GM12878 (cell line): ENCODE measurements around the gene REV3L. TPM values are rescaled to one million over a fixed set of nuclear protein-coding genes. Genes with fewer than 3 reads are reported as not detected.

Experiments
- ATAC-seq: fragments of 200-7000 bp; cut with Tn5 transposase; 3 replicates; pipeline ENCODE4 v1.9.1; 2020; ENCODE audit warnings: mild to moderate bottlenecking, moderate library complexity
- BruUV-seq: library from RNA; stranded (reverse); fragments of 400-500 nt; replicated peaks from 2 replicates; lab custom pipeline; 2021; lab: Mats Ljungman, UMichigan
- CTCF ChIA-PET: fragments of 300-600 bp; sonication (Branson Sonifier 250); formaldehyde crosslinking; extraction: SDS; loops from one replicate; lab custom pipeline; 2021; ENCODE audit warnings: inconsistent platforms; lab: Yijun Ruan, JAX
- POLR2A ChIA-PET: fragments of 350-600 bp; formaldehyde crosslinking; extraction: SDS; loops from one replicate; lab custom pipeline; 2021; ENCODE audit warnings: inconsistent platforms; lab: Charles Lee
- RAD21 ChIA-PET: fragments of 300-600 bp; sonication (Branson Sonifier 250); formaldehyde crosslinking; loops from one replicate; lab custom pipeline; 2023; ENCODE audit warnings: antibody characterized with exemption; ENCODE audit not compliant: unreplicated experiment; lab: Charles Lee
- SMC1A ChIA-PET: fragments of 300-600 bp; sonication (Branson Sonifier 250); formaldehyde crosslinking; loops from one replicate; lab custom pipeline; 2023; ENCODE audit not compliant: unreplicated experiment, uncharacterized antibody; lab: Charles Lee
- DNase-seq: peaks from one replicate; pipeline ENCODE4 v3.0.0-alpha.2; 2011; ENCODE audit warnings: low read depth, low spot score
- FAIRE-seq: peaks from 3 replicates; lab custom pipeline; 2011; peaks lifted over from hg19 to GRCh38; lab: Jason Lieb, UNC
- H2AFZ ChIP-seq: 2 replicates; pipeline ENCODE4 v1.6.0; 2011; ENCODE audit warnings: low read depth, low read length, control low read depth; ENCODE audit not compliant: control insufficient read depth
- H3K27ac ChIP-seq: 2 replicates; pipeline ENCODE4 v1.5.1; 2011; ENCODE audit warnings: control low read depth; ENCODE audit not compliant: control insufficient read depth, insufficient read depth
- H3K27me3 ChIP-seq, 2 experiments: replicated peaks in 1 of 2; 2 replicates each; pipeline versions ENCODE4 v1.6.0 to v1.6.1; 2011; ENCODE audit warnings: low read length in 1 of 2; ENCODE audit not compliant: control insufficient read depth in 2 of 2, insufficient read depth in 2 of 2
- H3K36me3 ChIP-seq, 2 experiments: 2 replicates each; pipeline ENCODE4 v1.5.1; 2011; ENCODE audit warnings: low read length in 1 of 2; ENCODE audit not compliant: control insufficient read depth in 2 of 2, insufficient read depth in 2 of 2
- H3K4me1 ChIP-seq: 2 replicates; pipeline ENCODE4 v1.6.1; 2011; ENCODE audit warnings: mild to moderate bottlenecking, low read length, moderate library complexity, mixed read lengths; ENCODE audit not compliant: control insufficient read depth, insufficient read depth
- H3K4me2 ChIP-seq: 2 replicates; pipeline ENCODE4 v1.6.0; 2011; ENCODE audit warnings: control low read depth; ENCODE audit not compliant: control insufficient read depth, insufficient read depth
- H3K4me3 ChIP-seq: fragments of 200-600 bp; sonication (generic); 2 replicates; pipeline ENCODE4 v1.5.1; 2016
- H3K79me2 ChIP-seq: 2 replicates; pipeline ENCODE4 v1.6.0; 2011; ENCODE audit warnings: low read length; ENCODE audit not compliant: control insufficient read depth, insufficient read depth
- H3K9ac ChIP-seq: 2 replicates; pipeline ENCODE4 v1.8.0; 2011; ENCODE audit warnings: low read length, control low read depth, mixed read lengths; ENCODE audit not compliant: control insufficient read depth, insufficient read depth
- H3K9me3 ChIP-seq: replicated peaks from 3 replicates; pipeline ENCODE4 v1.5.1; 2011; ENCODE audit warnings: mild to moderate bottlenecking, low read length; ENCODE audit not compliant: control insufficient read depth, insufficient read depth
- H4K20me1 ChIP-seq: 2 replicates; pipeline ENCODE4 v1.6.0; 2011; ENCODE audit not compliant: control insufficient read depth, insufficient read depth
- BCL3 ChIP-seq: IDR thresholded peaks from 2 replicates; pipeline ENCODE4 v1.6.1; 2011; ENCODE audit warnings: borderline replicate concordance, low read depth, mild to moderate bottlenecking, moderate library complexity, low read length; ENCODE audit not compliant: insufficient read depth, poor library complexity, severe bottlenecking
- BHLHE40 ChIP-seq, 2 experiments: fragments of 450-650 bp in 1 of 2; IDR thresholded peaks; 2 replicates each; pipeline ENCODE4 v1.6.1; 2011 to 2017; ENCODE audit warnings: low read depth in 2 of 2, borderline replicate concordance in 1 of 2, improper control_type of control experiment in 1 of 2, low read length in 1 of 2, mild to moderate bottlenecking in 1 of 2
- FOS ChIP-seq: IDR thresholded peaks from 3 replicates; pipeline ENCODE4 v1.6.1; 2011; ENCODE audit warnings: borderline replicate concordance; ENCODE audit not compliant: insufficient read length; ENCODE audit errors: extremely low read depth
- FOXK2 ChIP-seq: fragments of 450-650 bp; IDR thresholded peaks from 2 replicates; pipeline ENCODE4 v1.6.1; 2017; ENCODE audit warnings: mild to moderate bottlenecking, moderate library complexity
- IRF3 ChIP-seq: fragments of 450-650 bp; IDR thresholded peaks from 2 replicates; pipeline ENCODE4 v1.6.1; 2014; ENCODE audit warnings: mild to moderate bottlenecking
- NFXL1 ChIP-seq: fragments of 450-650 bp; IDR thresholded peaks from 2 replicates; pipeline ENCODE4 v1.6.1; 2017; ENCODE audit warnings: antibody characterized with exemption, mild to moderate bottlenecking, borderline replicate concordance
- NRF1 ChIP-seq: conservative IDR thresholded peaks from 2 replicates; pipeline ENCODE4 v1.6.1; 2011; ENCODE audit warnings: mild to moderate bottlenecking, low read depth, low read length, improper control_type of control experiment
- PBX3 ChIP-seq: IDR thresholded peaks from 2 replicates; pipeline ENCODE4 v1.6.1; 2011; ENCODE audit warnings: mild to moderate bottlenecking, low read depth, low read length, moderate library complexity; ENCODE audit not compliant: insufficient replicate concordance
- POU2F2 ChIP-seq: IDR thresholded peaks from 3 replicates; pipeline ENCODE4 v1.6.1; 2011; ENCODE audit warnings: low read depth, mild to moderate bottlenecking, low read length, borderline replicate concordance
- RAD51 ChIP-seq: fragments of 450-650 bp; IDR thresholded peaks from 2 replicates; pipeline ENCODE4 v1.6.1; 2016; ENCODE audit warnings: moderate library complexity, mild to moderate bottlenecking, inconsistent platforms
- RUNX3 ChIP-seq: IDR thresholded peaks from 2 replicates; pipeline ENCODE4 v1.6.1; 2012; ENCODE audit warnings: low read length, inconsistent platforms
- SKIL ChIP-seq: fragments of 450-650 bp; IDR thresholded peaks from 2 replicates; pipeline ENCODE4 v1.6.1; 2017; ENCODE audit warnings: mild to moderate bottlenecking, low read depth, inconsistent platforms; ENCODE audit not compliant: poor library complexity, severe bottlenecking
- SMC3 ChIP-seq: IDR thresholded peaks from 2 replicates; pipeline ENCODE4 v1.6.1; 2011; ENCODE audit warnings: low read length, improper control_type of control experiment, borderline replicate concordance
- TARDBP ChIP-seq: IDR thresholded peaks from 2 replicates; pipeline ENCODE4 v1.6.1; 2016; ENCODE audit warnings: borderline replicate concordance
- YY1 ChIP-seq: IDR thresholded peaks from 2 replicates; pipeline ENCODE4 v1.6.1; 2011; ENCODE audit warnings: low read depth, mild to moderate bottlenecking, low read length
- WGBS: methylation state at CpG from one replicate; pipeline ENCODE4 v1.1.6; 2016; ENCODE audit warnings: low lambda C conversion rate; ENCODE audit not compliant: insufficient replicate concordance, insufficient coverage; ENCODE audit errors: missing lambda C conversion rate; 5-methylcytosine and 5-hydroxymethylcytosine counted together
- in situ Hi-C: fragments of 300-500 bp; cut with MboI; formaldehyde crosslinking; loops from 9 replicates; pipeline ENCODE4 v1.14.3; 2018; ENCODE audit warnings: mixed read lengths
- intact Hi-C: fragments of 100-400 bp; cut with micrococcal nuclease; formaldehyde crosslinking; loops from one replicate; pipeline ENCODE4 v1.14.2; 2022; ENCODE audit not compliant: unreplicated experiment
- polyA plus RNA-seq, 11 experiments: library from polyadenylated mRNA; depleted of rRNA in 4 of 11; unstranded in 6 of 11; stranded (reverse) in 5 of 11; fragments of >200 nt; fragmentation: Nextera tagmentation in 4 of 11; fragmentation: Illumina TruSeq in 1 of 11; extraction: Ambion mirVana in 4 of 11; extraction: Trizol in 1 of 11; gene quantifications; 1 replicate in 1 of 11; 2 replicates in 10 of 11; pipeline versions ENCODE4 v1.2.1 to v1.2.3, GENCODE V29; 2011 to 2016; ENCODE audit warnings: inconsistent platforms in 2 of 11, missing spikeins in 2 of 11, low read depth in 1 of 11
- total RNA-seq, 4 experiments: library from RNA; depleted of rRNA in 3 of 4; stranded (reverse); fragments of >200 nt in 3 of 4; fragmentation: Illumina TruSeq in 1 of 4; extraction: Trizol in 1 of 4; gene quantifications; 2 replicates each; pipeline versions ENCODE4 v1.2.1 to v1.2.3, GENCODE V29; 2013 to 2021

REV3L gene
- total and polyA plus RNA-seq, 10 of the 15 experiments (the other 5 are each of a cell fraction or from before 2014, with no cell fraction given): 7.6 to 33.6 (median 21.5) TPM

DNA sequence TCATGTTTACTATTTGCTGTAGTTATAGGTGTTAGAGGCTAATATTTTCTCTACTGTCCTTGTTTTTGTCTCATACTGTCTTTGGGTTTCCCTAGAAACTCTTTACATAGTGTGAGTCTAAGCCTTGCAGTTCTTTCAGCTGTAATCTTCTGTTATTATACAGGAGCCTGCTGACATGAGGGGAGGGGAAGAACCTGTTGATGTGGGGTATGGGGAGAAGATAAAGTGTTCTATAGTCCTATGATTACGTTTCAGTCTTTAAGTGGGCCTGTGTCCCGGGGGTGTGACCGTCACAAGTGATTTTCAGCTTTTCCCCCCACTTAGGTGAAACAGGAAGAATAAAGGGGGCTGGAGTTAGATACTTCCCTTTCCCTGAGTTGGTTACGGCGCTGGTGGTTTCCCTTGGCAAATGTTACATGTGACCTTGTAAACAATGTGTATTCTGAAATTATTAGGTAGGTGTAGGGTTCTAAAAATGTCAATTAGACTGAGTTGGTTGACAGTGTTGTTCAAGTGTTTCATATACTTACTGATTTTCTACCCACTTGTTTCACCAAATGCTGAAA is 41.3 kb downstream of the REV3L start:
- RAD21 ChIA-PET: interaction anchor here (1.0 to 1.6 kb wide), 2 partner anchors 33 to 37 kb away, joined by 3 read pairs; no protein-coding TSS in a partner anchor
- H3K4me3 ChIP-seq: no peak overlapping the region
- POLR2A ChIA-PET: interaction anchor here (1.0 kb wide), 1 partner anchor 29 kb away, joined by 3 read pairs; no protein-coding TSS in a partner anchor
- peaks cover 41% of the 10 kb centered on the region for H3K79me2 ChIP-seq
- CTCF ChIA-PET: interaction anchor here (0.6 to 1.2 kb wide), 3 partner anchors 26 to 183 kb away, joined by 3 to 4 read pairs (median 3); a partner anchor contains a TSS
- DNase-seq: no peak
- H2AFZ ChIP-seq: peak overlapping the region; percentile 28
- 31% methylated on average over 5 of the region's 5 CpGs for WGBS
- peak overlapping the region; percentile 42 for H3K27ac ChIP-seq
- H3K9me3 ChIP-seq: no peaks in the 10 kb centered on the region; the same call in 1 of the 3 replicates
- no peak overlapping the region for H3K9ac ChIP-seq
- no peak for FAIRE-seq
- H3K4me1 ChIP-seq: peaks cover 5% of the 10 kb centered on the region; the same call in 1 of the 2 replicates
- ATAC-seq: peak; percentile 81
- peak overlapping the region; percentile 41; the same call in 1 of the 2 replicates for H3K4me2 ChIP-seq
- no peaks in the 10 kb centered on the region for H4K20me1 ChIP-seq
- no TSS peak for BruUV-seq
- H3K36me3 ChIP-seq: no peaks in the 10 kb centered on the region
- H3K27me3 ChIP-seq: no peaks in the 10 kb centered on the region
- intact Hi-C loops (no loop called here), in situ Hi-C loops (no loop called here)
- SMC1A ChIA-PET: interaction anchor here (0.7 to 1.8 kb wide), 6 partner anchors 12 to 183 kb away, joined by 3 to 6 read pairs (median 4); a partner anchor contains a TSS
- TF ChIP-seq NRF1 (no peak), RUNX3 (peak; percentile 19; the same call in 1 of the 2 replicates), YY1 (no peak), BHLHE40 (IDR thresholded peaks at IDR 0.05; ENCODE audit: borderline replicate concordance in 1 of 2, low read depth in 2 of 2, low read length in 1 of 2) (peak in 1 of 2 experiments; percentile 48; a peak in 1 of 4 replicates), FOS (no peak), RAD51 (peak; percentile 71), POU2F2 (no peak), TARDBP (no peak), BCL3 (no peak), IRF3 (no peak), FOXK2 (peak; percentile 51; the same call in 1 of the 2 replicates), PBX3 (no peak), SMC3 (no peak), SKIL (peak; percentile 20), NFXL1 (no peak)
